ENCODE measurements around the gene RNF213.

DNA sequence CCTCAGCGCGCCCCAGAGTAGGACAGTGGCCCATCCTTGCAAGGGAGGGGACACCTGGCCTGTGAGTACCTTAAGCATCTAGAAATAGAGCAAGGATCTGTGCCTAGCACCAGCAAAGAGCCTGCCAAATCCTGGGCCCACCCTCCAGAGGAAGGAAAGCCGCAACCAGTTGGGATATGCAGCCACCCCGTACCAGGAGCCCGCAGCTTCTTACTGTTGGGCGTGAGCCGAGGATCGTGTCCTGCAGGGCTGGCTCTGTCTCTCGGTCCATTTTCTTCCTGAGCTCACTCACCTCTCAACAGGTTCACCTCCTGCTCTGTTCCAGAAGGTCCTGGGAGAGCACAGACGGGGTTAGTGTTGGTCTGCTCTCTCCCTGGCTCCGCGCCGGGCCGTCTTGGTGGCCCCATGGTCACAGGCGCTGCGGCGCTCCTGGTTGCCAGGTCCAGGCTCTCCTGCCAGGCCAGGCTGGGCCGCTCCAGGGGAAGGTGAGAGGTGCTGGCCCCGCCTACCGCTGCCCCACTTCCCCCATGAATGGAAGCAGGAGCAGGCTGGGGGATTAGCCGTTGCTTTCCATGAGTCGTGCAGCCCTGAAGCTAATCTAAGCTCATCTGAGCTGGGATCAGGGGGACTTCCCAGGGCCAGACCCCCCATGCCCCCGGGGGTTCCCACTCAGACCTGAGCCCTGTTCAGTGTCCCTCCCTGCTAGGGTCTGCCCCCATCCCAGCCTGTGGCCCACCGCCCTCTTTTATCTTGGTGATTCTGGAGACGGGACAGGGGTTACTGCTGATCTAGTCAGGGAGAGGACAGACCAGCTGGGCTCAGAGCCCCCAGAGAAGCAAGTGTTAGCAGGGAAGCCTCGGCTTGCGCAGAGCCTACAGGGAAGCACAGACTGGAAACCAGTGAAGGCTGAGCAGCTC is 167.0 kb downstream of the RNF213 start:
- TF ChIP-seq POLR2A (IDR thresholded peaks at IDR 0.05; ENCODE audit: low read depth, low read length) (no peak), GABPA (IDR thresholded peaks at IDR 0.05; ENCODE audit: low read depth) (no peak), EZH2 (IDR thresholded peaks at IDR 0.05; ENCODE audit: borderline replicate concordance, control insufficient read depth, low read depth, low read length) (no peak), IRF4 (IDR thresholded peaks at IDR 0.05; ENCODE audit: low read depth, low read length) (no peak)
- TF ChIP-seq, protein P1, sequence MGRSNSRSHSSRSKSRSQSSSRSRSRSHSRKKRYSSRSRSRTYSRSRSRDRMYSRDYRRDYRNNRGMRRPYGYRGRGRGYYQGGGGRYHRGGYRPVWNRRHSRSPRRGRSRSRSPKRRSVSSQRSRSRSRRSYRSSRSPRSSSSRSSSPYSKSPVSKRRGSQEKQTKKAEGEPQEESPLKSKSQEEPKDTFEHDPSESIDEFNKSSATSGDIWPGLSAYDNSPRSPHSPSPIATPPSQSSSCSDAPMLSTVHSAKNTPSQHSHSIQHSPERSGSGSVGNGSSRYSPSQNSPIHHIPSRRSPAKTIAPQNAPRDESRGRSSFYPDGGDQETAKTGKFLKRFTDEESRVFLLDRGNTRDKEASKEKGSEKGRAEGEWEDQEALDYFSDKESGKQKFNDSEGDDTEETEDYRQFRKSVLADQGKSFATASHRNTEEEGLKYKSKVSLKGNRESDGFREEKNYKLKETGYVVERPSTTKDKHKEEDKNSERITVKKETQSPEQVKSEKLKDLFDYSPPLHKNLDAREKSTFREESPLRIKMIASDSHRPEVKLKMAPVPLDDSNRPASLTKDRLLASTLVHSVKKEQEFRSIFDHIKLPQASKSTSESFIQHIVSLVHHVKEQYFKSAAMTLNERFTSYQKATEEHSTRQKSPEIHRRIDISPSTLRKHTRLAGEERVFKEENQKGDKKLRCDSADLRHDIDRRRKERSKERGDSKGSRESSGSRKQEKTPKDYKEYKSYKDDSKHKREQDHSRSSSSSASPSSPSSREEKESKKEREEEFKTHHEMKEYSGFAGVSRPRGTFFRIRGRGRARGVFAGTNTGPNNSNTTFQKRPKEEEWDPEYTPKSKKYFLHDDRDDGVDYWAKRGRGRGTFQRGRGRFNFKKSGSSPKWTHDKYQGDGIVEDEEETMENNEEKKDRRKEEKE (IDR thresholded peaks at IDR 0.05): no peak
- TF ChIP-seq, protein P2, sequence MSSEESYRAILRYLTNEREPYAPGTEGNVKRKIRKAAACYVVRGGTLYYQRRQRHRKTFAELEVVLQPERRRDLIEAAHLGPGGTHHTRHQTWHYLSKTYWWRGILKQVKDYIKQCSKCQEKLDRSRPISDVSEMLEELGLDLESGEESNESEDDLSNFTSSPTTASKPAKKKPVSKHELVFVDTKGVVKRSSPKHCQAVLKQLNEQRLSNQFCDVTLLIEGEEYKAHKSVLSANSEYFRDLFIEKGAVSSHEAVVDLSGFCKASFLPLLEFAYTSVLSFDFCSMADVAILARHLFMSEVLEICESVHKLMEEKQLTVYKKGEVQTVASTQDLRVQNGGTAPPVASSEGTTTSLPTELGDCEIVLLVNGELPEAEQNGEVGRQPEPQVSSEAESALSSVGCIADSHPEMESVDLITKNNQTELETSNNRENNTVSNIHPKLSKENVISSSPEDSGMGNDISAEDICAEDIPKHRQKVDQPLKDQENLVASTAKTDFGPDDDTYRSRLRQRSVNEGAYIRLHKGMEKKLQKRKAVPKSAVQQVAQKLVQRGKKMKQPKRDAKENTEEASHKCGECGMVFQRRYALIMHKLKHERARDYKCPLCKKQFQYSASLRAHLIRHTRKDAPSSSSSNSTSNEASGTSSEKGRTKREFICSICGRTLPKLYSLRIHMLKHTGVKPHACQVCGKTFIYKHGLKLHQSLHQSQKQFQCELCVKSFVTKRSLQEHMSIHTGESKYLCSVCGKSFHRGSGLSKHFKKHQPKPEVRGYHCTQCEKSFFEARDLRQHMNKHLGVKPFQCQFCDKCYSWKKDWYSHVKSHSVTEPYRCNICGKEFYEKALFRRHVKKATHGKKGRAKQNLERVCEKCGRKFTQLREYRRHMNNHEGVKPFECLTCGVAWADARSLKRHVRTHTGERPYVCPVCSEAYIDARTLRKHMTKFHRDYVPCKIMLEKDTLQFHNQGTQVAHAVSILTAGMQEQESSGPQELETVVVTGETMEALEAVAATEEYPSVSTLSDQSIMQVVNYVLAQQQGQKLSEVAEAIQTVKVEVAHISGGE (CRISPR knock-in tag; IDR thresholded peaks at IDR 0.05): no peak

Measured in GM12878 (cell line).